ENCODE results near the gene RFC3.

Gene RFC3

GRCh38 chr13:33867472-33867871, 49.5 kb downstream of the RFC3 start:
- Mint-ChIP-seq H3K4me3 (no peak overlapping the region), H3K36me3 (ENCODE audit: low read depth) (peaks cover 1% of the 10 kb centered on the region)

GRCh38 chr13:33868343-33868994, 50.5 kb downstream of the RFC3 start:
- Mint-ChIP-seq H3K4me3 (no peak overlapping the region), H3K4me1 (ENCODE audit: low read depth) (no peaks in the 10 kb centered on the region), H3K27me3 (ENCODE audit: low read depth) (no peaks in the 10 kb centered on the region), H3K36me3 (ENCODE audit: low read depth) (peaks cover 1% of the 10 kb centered on the region), H3K27ac (no peak overlapping the region), H3K9me3 (no peaks in the 10 kb centered on the region)
- DNase-seq (ENCODE audit: low spot score) = no peak

More at GRCh38 chr13:33867472-33867871, 49.5 kb downstream of the RFC3 start:
- no peak overlapping the region for H3K27ac Mint-ChIP-seq
- no peaks in the 10 kb centered on the region for H3K9me3 Mint-ChIP-seq
- DNase-seq (ENCODE audit: low spot score) = no peak
- H3K27me3 Mint-ChIP-seq (ENCODE audit: low read depth) = no peaks in the 10 kb centered on the region
- H3K4me1 Mint-ChIP-seq (ENCODE audit: low read depth) = no peaks in the 10 kb centered on the region

- H3K27ac Mint-ChIP-seq = no peak overlapping the region
- H3K36me3 Mint-ChIP-seq (ENCODE audit: low read depth) = peaks cover 1% of the 10 kb centered on the region
- DNase-seq (ENCODE audit: low spot score) = no peak
- H3K9me3 Mint-ChIP-seq = no peaks in the 10 kb centered on the region
- H3K27me3 Mint-ChIP-seq (ENCODE audit: low read depth) = no peaks in the 10 kb centered on the region
- H3K4me1 Mint-ChIP-seq (ENCODE audit: low read depth) = no peaks in the 10 kb centered on the region
- H3K4me3 Mint-ChIP-seq = no peak overlapping the region
These were observed 51.1 kb downstream of the RFC3 start for GRCh38 chr13:33869005-33869404.

GRCh38 chr13:33870046-33870668, 52.2 kb downstream of the RFC3 start:
- no peak for DNase-seq (ENCODE audit: low spot score)
- Mint-ChIP-seq H3K36me3 (ENCODE audit: low read depth) (peaks cover 1% of the 10 kb centered on the region), H3K27me3 (ENCODE audit: low read depth) (no peaks in the 10 kb centered on the region), H3K4me1 (ENCODE audit: low read depth) (no peaks in the 10 kb centered on the region), H3K27ac (peak overlapping the region; percentile 7), H3K9me3 (no peaks in the 10 kb centered on the region), H3K4me3 (no peak overlapping the region)

GRCh38 chr13:33871207-33872004, 53.5 kb downstream of the RFC3 start:
- Mint-ChIP-seq H3K4me1 (ENCODE audit: low read depth) (no peaks in the 10 kb centered on the region), H3K27me3 (ENCODE audit: low read depth) (no peaks in the 10 kb centered on the region), H3K9me3 (no peaks in the 10 kb centered on the region), H3K27ac (no peak overlapping the region), H3K4me3 (no peak overlapping the region), H3K36me3 (ENCODE audit: low read depth) (peaks cover 1% of the 10 kb centered on the region)
- DNase-seq (ENCODE audit: low spot score) = no peak

- H3K36me3 Mint-ChIP-seq (ENCODE audit: low read depth) = peaks cover 1% of the 10 kb centered on the region
- no peak overlapping the region for H3K27ac Mint-ChIP-seq
- H3K27me3 Mint-ChIP-seq (ENCODE audit: low read depth) = no peaks in the 10 kb centered on the region
- H3K4me1 Mint-ChIP-seq (ENCODE audit: low read depth) = no peaks in the 10 kb centered on the region
- DNase-seq (ENCODE audit: low spot score) = no peak
- no peaks in the 10 kb centered on the region for H3K9me3 Mint-ChIP-seq
- no peak overlapping the region for H3K4me3 Mint-ChIP-seq
These were observed 54.0 kb downstream of the RFC3 start for GRCh38 chr13:33872005-33872351.

- H3K27ac Mint-ChIP-seq = no peak overlapping the region
- no peak for DNase-seq (ENCODE audit: low spot score)
- H3K27me3 Mint-ChIP-seq (ENCODE audit: low read depth) = no peaks in the 10 kb centered on the region
- H3K36me3 Mint-ChIP-seq (ENCODE audit: low read depth) = no peaks in the 10 kb centered on the region
- H3K4me3 Mint-ChIP-seq = no peak overlapping the region
- H3K9me3 Mint-ChIP-seq = no peaks in the 10 kb centered on the region
- H3K4me1 Mint-ChIP-seq (ENCODE audit: low read depth) = no peaks in the 10 kb centered on the region
These were observed 55.4 kb downstream of the RFC3 start for GRCh38 chr13:33873251-33873908.

- no peaks in the 10 kb centered on the region for H3K9me3 Mint-ChIP-seq
- H3K4me1 Mint-ChIP-seq (ENCODE audit: low read depth) = no peaks in the 10 kb centered on the region
- no peak overlapping the region for H3K27ac Mint-ChIP-seq
- H3K27me3 Mint-ChIP-seq (ENCODE audit: low read depth) = no peaks in the 10 kb centered on the region
- no peak for DNase-seq (ENCODE audit: low spot score)
- H3K36me3 Mint-ChIP-seq (ENCODE audit: low read depth) = no peaks in the 10 kb centered on the region
- no peak overlapping the region for H3K4me3 Mint-ChIP-seq
These were observed 56.9 kb downstream of the RFC3 start for GRCh38 chr13:33874871-33875270.

GRCh38 chr13:33875618-33876401, 57.9 kb downstream of the RFC3 start:
- no peak for DNase-seq (ENCODE audit: low spot score)
- no peaks in the 10 kb centered on the region for H3K4me1 Mint-ChIP-seq (ENCODE audit: low read depth)

GRCh38 chr13:33876716-33877394, 58.9 kb downstream of the RFC3 start:
- H3K27me3 Mint-ChIP-seq (ENCODE audit: low read depth) = no peaks in the 10 kb centered on the region
- no peak for DNase-seq (ENCODE audit: low spot score)
- H3K36me3 Mint-ChIP-seq (ENCODE audit: low read depth) = no peaks in the 10 kb centered on the region
- no peaks in the 10 kb centered on the region for H3K4me1 Mint-ChIP-seq (ENCODE audit: low read depth)
- H3K4me3 Mint-ChIP-seq = no peak overlapping the region
- no peak overlapping the region for H3K27ac Mint-ChIP-seq
- no peaks in the 10 kb centered on the region for H3K9me3 Mint-ChIP-seq

More at GRCh38 chr13:33875618-33876401, 57.9 kb downstream of the RFC3 start:
- no peaks in the 10 kb centered on the region for H3K9me3 Mint-ChIP-seq
- no peak overlapping the region for H3K27ac Mint-ChIP-seq
- no peak overlapping the region for H3K4me3 Mint-ChIP-seq
- no peaks in the 10 kb centered on the region for H3K36me3 Mint-ChIP-seq (ENCODE audit: low read depth)
- no peaks in the 10 kb centered on the region for H3K27me3 Mint-ChIP-seq (ENCODE audit: low read depth)

- no peaks in the 10 kb centered on the region for H3K4me1 Mint-ChIP-seq (ENCODE audit: low read depth)
- no peak for DNase-seq (ENCODE audit: low spot score)
- H3K27me3 Mint-ChIP-seq (ENCODE audit: low read depth) = no peaks in the 10 kb centered on the region
- H3K9me3 Mint-ChIP-seq = no peaks in the 10 kb centered on the region
- H3K36me3 Mint-ChIP-seq (ENCODE audit: low read depth) = no peaks in the 10 kb centered on the region
- no peak overlapping the region for H3K4me3 Mint-ChIP-seq
- H3K27ac Mint-ChIP-seq = no peak overlapping the region
These were observed 61.2 kb downstream of the RFC3 start for GRCh38 chr13:33879118-33879517.

GRCh38 chr13:33882804-33883203, 64.9 kb downstream of the RFC3 start:
- H3K9me3 Mint-ChIP-seq = peaks cover 4% of the 10 kb centered on the region
- no peaks in the 10 kb centered on the region for H3K27me3 Mint-ChIP-seq (ENCODE audit: low read depth)
- no peaks in the 10 kb centered on the region for H3K4me1 Mint-ChIP-seq (ENCODE audit: low read depth)
- peaks cover 4% of the 10 kb centered on the region for H3K36me3 Mint-ChIP-seq (ENCODE audit: low read depth)
- DNase-seq (ENCODE audit: low spot score) = no peak
- H3K4me3 Mint-ChIP-seq = no peak overlapping the region
- H3K27ac Mint-ChIP-seq = no peak overlapping the region
